NOMO-1 treated with dmso at 0.1 percent for 144 hours (cell line): ENCODE measurements around the gene RIMKLB.
"Not testable (repeated sequence)": the region's sequence is repeated elsewhere in the genome, so short reads cannot be mapped to it uniquely, and the experiment has no call there.

Experiments
- DNase-seq: peaks from one replicate; lab custom pipeline; 2025; ENCODE audit not compliant: unreplicated experiment; lab: John Stamatoyannopoulos, UW

RIMKLB gene

GRCh38 chr12:8689681-8690080 lies 8.1 kb upstream of the RIMKLB start:
- no peak for DNase-seq

- DNase-seq, result peak; percentile 44
Observed at GRCh38 chr12:8692573-8692972, 5.2 kb upstream of the RIMKLB start.

- no peak for DNase-seq
Observed at GRCh38 chr12:8695116-8695515, 2.7 kb upstream of the RIMKLB start.

DNA sequence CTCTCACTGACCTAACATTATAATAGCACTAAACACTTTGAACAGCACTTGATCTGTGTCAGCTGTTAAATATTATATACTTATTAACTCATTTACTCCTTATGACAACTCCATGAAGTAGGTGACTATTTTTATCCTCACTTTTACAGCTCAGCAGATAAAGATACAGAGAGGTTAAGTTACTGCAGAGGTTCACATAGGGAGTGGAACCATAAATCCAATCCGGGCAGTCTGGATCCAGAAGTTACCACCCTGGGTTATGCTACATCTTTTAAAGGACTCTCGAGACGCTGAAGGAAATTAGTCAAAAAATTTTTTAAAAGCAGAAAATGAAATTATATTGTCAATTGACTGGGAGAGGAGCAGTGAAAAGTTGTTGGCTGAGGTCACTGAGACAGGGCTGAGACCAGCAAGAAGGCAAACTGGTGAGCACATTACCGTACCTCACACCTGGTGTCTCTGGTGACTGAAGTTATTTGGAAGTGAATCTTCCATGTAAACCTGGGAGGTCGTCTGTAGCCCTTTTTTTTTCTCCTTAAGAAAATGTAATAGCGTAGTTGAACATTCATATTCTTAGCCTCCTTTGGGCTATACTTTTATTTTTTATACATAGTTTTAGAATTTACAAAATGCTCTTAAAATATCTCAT lies 1.2 kb upstream of the RIMKLB start:
- DNase-seq, result no peak

DNA sequence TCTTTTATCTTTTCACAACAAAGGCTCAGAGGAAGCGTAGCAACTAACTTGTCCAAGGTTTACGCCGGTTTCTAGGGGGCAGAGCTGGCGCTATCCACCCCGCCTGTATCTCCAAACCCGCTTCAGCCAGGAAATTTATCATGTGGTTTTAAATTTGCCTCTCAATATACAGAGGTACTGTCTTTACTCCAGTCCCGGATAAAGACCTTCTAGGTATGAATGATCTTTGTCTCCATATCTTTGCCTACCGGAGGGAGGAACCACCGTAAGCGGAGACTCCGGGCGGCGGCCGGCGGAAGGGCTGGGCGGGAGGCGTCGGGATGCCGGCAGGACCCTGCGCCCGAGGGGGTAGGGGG lies 693 bp upstream of the RIMKLB start:
- DNase-seq, result peak; percentile 30

DNA sequence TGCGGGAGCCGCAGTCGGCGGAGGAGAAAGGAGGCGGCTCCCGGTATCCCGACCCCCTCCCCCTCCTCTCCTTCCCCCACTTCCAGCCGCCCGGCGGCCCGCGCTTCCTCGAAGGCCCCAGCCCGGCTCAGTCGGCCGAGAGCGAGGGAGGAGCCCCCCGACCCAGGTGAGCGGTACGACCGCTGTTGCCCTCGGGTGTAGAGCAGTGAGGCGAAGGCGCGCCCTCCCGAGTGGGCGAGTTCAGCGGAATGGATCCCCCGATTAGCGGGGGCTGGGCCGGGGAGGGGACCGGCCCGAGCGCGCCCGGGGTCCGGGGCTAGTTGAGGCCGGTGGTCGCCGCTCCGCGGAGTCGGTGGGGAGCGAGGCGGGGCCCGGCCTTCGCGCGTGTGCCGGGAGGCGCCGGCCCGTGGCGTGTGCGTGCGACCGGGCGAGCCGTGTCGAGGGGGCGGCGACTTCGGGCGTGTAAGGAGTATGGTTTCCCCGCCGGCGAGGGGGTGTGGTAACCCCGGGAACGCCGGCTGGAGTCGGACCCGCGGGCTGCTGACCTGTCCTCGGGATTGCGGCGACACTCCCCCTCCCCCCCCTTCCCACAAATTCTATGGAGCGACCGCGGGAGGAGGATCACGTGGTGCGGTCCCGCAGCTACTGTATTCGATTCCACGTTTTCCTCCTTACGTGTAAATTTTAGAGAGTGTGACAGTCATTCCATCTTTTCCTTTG lies 501 bp downstream of the RIMKLB start:
- no peak for DNase-seq

GRCh38 chr12:8698879-8699278 lies 1.1 kb downstream of the RIMKLB start:
- DNase-seq, result no peak

GRCh38 chr12:8699714-8700113 lies 1.9 kb downstream of the RIMKLB start:
- no peak for DNase-seq

- DNase-seq, result no peak
Observed at GRCh38 chr12:8701046-8701660, 3.4 kb downstream of the RIMKLB start.

GRCh38 chr12:8702159-8702558 lies 4.4 kb downstream of the RIMKLB start:
- DNase-seq, result no peak

DNA sequence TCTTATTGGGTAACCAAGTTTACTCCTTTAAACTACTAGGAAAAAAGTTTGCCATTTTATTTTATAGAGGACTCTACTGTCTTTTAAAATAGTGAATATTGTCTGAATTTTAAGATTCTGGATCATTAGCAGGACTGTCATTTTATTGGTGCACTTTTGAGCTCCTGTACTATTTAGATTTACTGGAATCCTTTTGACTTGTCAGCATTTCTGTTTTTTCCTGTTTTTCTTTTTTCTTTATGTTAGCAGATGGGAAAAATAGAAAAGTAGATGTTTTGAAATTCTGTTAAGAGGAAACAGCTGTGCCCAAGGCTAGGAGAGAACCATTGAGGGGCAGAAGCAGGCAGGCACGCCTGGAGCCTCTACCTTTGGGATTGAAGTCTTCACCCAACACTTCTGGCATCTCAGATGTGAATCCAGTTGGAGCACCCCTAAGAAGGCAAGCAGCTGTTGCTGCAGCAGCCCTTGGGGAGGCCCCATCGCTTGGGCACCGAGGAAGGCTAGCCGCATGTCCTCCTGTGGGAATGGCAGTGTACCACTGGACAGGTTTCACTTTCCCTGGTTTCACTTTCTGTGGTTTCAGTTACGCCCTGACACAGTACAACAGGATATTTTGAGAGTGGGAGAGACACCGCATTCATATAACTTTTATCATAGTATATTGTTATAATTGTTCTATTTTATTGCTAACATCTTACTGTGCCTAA lies 11.5 kb downstream of the RIMKLB start:
- DNase-seq, result no peak

DNA sequence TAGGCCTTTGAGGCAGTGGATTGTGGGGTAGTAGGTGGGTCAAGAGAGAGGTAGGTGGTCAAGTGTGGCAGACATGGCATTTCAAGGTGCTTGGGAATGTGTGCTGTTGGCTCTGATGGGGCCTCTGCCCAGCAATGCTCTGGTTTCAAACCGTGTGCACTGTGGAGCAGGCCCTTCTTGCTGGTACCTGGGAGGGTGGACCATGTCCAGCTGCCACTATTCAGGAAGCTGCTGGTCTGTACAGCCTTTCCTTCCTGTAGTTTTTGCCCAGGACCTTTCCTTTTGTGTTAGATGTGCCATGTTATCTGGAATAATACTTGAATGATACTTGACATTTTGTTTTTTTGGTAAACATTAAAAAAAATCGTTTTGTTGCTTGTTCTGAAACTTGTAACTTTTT lies 14.8 kb downstream of the RIMKLB start:
- DNase-seq, result no peak

- no peak for DNase-seq
Observed at GRCh38 chr12:8722286-8722800, 24.6 kb downstream of the RIMKLB start.

DNA sequence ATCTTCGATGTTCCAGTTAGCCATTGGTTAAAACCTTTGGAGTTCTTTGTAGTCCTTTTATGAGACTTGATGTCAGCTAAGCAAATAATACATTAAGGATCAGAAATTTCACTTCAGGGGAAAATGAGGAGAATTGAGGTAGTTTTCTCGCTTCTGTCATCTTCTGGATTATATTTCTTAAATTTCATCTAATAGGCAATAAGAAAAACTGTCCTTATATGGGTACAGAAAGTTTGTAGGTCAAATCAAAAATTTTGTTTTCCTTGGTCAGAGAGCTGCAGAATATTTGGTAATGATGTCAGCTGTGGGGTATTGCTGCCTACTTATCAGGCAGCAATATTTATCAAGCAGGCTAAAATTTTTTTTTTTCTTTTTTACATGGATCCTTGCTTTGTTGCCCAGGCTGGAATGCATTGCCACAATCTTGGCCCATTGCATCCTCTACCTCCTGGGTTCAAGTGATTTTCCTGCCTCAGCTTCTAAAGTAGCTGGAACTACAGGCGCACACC lies 37.1 kb downstream of the RIMKLB start:
- DNase-seq, result no peak

- no peak for DNase-seq
Observed at GRCh38 chr12:8742501-8742900, 44.7 kb downstream of the RIMKLB start.

DNA sequence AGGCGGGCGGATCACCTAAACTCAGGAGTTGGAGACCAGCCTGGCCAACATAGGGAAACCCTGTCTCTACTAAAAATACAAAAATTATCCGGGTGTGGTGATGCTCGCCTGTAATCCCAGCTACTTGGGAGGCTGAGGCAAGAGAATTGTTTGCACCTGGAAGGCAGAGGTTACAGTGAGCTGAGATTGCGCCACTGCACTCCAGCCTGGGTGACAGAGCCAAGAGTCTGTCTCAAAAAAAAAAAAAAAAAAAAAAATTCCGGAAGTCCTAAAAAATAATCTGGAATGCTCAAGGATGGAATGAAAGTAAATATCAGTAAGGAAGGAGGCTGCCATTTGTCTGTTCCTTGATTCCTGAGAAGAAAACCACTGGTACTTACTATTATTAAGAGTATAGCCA lies 45.3 kb downstream of the RIMKLB start:
- DNase-seq, result not testable (repeated sequence)

GRCh38 chr12:8745631-8746030 lies 47.8 kb downstream of the RIMKLB start:
- not testable (repeated sequence) for DNase-seq

DNA sequence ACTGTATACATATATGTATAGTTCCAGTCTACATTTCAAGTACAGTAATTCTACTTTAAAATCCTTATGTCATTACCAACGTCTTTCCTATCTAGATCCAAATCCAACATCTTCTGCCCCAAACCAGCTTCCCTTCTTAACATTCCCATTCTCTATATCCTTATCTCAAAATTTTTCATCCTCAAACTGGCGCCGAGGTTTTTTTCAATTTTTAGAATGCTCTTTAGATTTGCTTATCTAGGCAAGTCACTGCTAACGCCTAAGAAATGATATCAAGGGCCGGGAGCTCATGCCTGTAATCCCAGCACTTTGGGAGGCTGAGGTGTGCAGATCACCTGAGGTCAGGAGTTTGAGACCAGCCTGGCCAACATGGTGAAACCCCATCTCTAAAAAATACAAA lies 48.3 kb downstream of the RIMKLB start:
- DNase-seq, result no peak

DNA sequence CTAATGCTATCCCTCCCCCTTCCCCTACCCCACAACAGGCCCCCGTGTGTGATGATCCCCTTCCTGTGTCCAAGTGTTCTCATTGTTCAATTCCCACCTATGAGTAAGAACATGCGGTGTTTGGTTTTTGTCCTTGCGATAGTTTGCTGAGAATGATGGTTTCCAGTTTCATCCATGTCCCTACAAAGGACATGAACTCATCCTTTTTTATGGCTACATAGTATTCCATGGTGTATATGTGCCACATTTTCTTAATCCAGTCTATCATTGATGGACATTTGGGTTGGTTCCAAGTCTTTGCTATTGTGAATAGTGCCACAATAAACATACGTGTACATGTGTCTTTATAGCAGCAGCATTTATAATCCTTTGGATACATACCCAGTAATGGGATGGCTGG lies 62.3 kb downstream of the RIMKLB start:
- not testable (repeated sequence) for DNase-seq

- DNase-seq, result not testable (repeated sequence)
Observed at GRCh38 chr12:8762701-8763100, 64.9 kb downstream of the RIMKLB start.

GRCh38 chr12:8766121-8766520 lies 68.3 kb downstream of the RIMKLB start:
- not testable (repeated sequence) for DNase-seq
